Cardiac muscle cell (in vitro differentiated cells and primary cell): ENCODE results near the gene ACTR10. TPM values are rescaled to one million over a fixed set of nuclear protein-coding genes. Genes with fewer than 3 reads are reported as not detected.

Experiments
- DNase-seq, 2 donors: peaks; one replicate each; pipeline versions ENCODE4 v3.0.0 to v3.0.0-alpha.2; 2010 to 2017; ENCODE audit warnings: low read depth in 1 of 2, low spot score in 1 of 2
- H3K27ac ChIP-seq: fragments of 200-600 bp; sonication (generic); 2 replicates; pipeline ENCODE4 v1.5.1; 2016
- H3K27me3 ChIP-seq: fragments of 200-600 bp; sonication (generic); 2 replicates; pipeline ENCODE4 v1.6.0; 2016; ENCODE audit warnings: control low read depth
- H3K36me3 ChIP-seq: fragments of 200-600 bp; sonication (generic); 2 replicates; pipeline ENCODE4 v1.5.1; 2016; ENCODE audit warnings: control low read depth
- H3K4me1 ChIP-seq: fragments of 200-600 bp; sonication (generic); 2 replicates; pipeline ENCODE4 v1.8.1; 2017; ENCODE audit warnings: low read depth, mild to moderate bottlenecking, mixed run types
- H3K4me3 ChIP-seq: fragments of 200-600 bp; sonication (generic); 2 replicates; pipeline ENCODE4 v1.5.1; 2016; ENCODE audit warnings: mild to moderate bottlenecking
- H3K9me3 ChIP-seq: fragments of 200-600 bp; sonication (generic); 2 replicates; pipeline ENCODE4 v1.5.1; 2017; ENCODE audit warnings: low read depth, mild to moderate bottlenecking, control low read depth
- polyA plus RNA-seq: library from polyadenylated mRNA; unstranded; fragments of >200 nt; fragmentation: Nextera tagmentation; extraction: Ambion mirVana; gene quantifications from 2 replicates; pipeline ENCODE4 v1.2.1, GENCODE V29; 2016
- total RNA-seq: library from RNA; depleted of rRNA; stranded (reverse); fragments of >200 nt; gene quantifications from 2 replicates; pipeline ENCODE4 v1.2.3, GENCODE V29; 2016
- TF ChIP-seq, protein P1 (sequence below): IDR thresholded peaks from 2 replicates; pipeline ENCODE4 v1.5.1; 2012; ENCODE audit warnings: low read depth, mild to moderate bottlenecking, low read length

ACTR10 gene
- total and polyA plus RNA-seq, 2 experiments from 2014 or later: 90.8 to 244 TPM

DNA sequence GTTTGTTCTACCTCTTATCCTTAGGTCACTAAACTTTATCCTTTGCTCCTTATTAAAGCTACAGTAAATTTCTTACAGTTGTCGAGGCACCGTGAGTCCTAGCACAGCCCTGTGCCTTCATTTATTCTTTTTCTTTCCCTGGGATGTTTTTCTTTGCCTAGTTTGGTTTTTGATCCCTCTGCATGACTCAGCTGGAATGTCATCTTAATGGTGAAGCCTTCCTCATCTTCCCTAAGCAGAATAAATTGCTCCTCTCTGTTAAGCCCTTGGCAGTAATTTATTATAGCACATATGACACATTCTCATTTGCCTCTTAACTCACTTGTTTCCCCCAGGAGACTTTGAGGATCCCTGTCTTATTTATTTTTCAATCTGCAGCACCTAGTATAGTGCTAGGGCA, 16.6 kb downstream of the ACTR10 start:
- Histone ChIP-seq H3K4me1 (no peaks in the 10 kb centered on the region), H3K27me3 (no peaks in the 10 kb centered on the region), H3K9me3 (no peaks in the 10 kb centered on the region), H3K27ac (no peak overlapping the region), H3K36me3 (peaks cover 33% of the 10 kb centered on the region), H3K4me3 (no peak overlapping the region)
- TF ChIP-seq, protein P1, sequence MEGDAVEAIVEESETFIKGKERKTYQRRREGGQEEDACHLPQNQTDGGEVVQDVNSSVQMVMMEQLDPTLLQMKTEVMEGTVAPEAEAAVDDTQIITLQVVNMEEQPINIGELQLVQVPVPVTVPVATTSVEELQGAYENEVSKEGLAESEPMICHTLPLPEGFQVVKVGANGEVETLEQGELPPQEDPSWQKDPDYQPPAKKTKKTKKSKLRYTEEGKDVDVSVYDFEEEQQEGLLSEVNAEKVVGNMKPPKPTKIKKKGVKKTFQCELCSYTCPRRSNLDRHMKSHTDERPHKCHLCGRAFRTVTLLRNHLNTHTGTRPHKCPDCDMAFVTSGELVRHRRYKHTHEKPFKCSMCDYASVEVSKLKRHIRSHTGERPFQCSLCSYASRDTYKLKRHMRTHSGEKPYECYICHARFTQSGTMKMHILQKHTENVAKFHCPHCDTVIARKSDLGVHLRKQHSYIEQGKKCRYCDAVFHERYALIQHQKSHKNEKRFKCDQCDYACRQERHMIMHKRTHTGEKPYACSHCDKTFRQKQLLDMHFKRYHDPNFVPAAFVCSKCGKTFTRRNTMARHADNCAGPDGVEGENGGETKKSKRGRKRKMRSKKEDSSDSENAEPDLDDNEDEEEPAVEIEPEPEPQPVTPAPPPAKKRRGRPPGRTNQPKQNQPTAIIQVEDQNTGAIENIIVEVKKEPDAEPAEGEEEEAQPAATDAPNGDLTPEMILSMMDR: no peak
- DNase-seq: no peak

DNA sequence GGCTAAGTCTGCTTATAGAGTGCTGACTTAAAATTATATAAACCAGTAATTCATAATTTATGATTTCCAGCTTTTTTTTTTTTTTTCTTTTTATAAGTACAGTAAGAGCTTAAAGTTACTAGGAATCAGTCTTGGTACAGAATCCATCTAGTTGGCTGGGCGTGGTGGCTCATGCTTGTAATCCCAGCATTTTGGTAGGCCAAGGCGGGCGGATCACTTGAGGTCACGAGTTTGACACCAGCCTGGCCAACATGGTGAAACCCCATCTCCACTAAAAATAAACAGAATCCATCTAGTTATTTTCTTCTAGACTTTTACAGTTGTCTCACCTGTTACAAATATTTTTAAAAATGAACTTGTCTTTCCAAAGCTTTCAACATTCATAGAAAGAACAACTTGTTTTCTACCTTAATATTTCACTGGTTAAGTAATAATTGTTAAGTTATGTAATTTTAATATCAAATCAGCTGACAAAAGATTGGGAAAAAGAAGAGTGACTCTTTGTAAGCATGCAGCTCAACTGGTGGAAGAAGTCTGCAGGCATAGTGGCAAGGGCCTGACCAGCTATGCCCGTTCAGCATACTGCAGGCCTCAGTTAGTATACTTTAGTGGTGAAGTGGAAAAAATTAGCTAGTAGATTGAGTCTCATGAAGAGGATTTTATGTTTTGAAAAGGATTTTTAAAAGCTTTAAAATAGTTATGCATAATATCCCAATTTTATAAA, 27.3 kb downstream of the ACTR10 start:
- H3K9me3 ChIP-seq: no peaks in the 10 kb centered on the region
- TF ChIP-seq, protein P1: no peak
- no peak for DNase-seq

DNA sequence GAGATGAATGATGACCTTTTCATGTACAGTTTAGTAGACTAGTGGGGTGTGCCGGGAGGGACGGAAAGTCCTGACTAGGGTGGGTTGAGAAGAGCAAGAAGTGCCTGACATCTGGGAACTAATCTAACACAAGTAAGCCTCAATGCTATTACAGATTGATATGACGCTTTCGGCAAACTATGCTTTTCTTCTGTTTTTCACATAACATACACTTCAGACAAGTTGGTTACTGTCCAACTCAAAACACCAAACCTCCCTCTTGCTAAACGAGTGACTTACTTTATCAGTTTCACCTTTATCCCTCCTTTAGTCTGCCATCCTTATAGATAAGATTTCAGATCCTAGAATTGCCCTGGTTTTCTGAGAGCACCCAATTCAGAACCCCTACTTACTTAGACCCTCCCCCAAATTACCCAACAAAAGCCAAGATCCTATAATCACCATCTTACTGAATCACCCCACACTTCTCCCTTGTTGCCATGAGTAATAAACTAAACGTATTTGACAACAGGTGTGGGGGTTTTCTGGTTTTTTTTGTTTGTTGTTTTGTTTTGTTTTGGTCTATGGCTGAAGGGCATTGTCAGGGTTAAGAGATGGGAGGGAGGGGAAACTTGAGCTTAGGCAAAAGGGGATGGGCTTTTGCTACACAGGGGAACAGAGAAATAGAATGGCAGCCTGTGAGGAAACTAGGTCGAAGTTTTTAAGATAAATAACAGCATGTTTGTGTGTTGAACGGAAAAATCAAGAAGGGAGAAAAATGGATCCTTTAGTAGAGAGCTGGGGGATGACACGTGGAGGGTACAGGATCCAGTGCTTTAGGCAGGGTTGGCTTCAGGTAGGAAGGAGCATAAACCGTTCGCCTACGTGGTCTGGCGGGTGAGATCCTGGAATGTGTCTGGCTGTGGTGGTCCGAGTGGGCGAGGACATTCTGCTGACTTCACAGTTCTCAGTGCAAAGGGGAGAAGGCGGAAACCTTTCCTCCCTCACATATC, 38.6 kb downstream of the ACTR10 start:
- no peaks in the 10 kb centered on the region for H3K9me3 ChIP-seq
- no peaks in the 10 kb centered on the region for H3K27me3 ChIP-seq
- H3K4me3 ChIP-seq: peak overlapping the region; percentile 91
- peak overlapping the region; percentile 32 for H3K27ac ChIP-seq
- DNase-seq: peak; percentile 32 to 70
- TF ChIP-seq, protein P1: no peak
- H3K4me1 ChIP-seq: peaks cover 5% of the 10 kb centered on the region
- H3K36me3 ChIP-seq: peaks cover 3% of the 10 kb centered on the region

More for the DNA sequence above, 27.3 kb downstream of the ACTR10 start:
- H3K4me3 ChIP-seq: no peak overlapping the region
- no peaks in the 10 kb centered on the region for H3K4me1 ChIP-seq
- peaks cover 30% of the 10 kb centered on the region for H3K36me3 ChIP-seq
- H3K27me3 ChIP-seq: no peaks in the 10 kb centered on the region
- no peak overlapping the region for H3K27ac ChIP-seq

DNA sequence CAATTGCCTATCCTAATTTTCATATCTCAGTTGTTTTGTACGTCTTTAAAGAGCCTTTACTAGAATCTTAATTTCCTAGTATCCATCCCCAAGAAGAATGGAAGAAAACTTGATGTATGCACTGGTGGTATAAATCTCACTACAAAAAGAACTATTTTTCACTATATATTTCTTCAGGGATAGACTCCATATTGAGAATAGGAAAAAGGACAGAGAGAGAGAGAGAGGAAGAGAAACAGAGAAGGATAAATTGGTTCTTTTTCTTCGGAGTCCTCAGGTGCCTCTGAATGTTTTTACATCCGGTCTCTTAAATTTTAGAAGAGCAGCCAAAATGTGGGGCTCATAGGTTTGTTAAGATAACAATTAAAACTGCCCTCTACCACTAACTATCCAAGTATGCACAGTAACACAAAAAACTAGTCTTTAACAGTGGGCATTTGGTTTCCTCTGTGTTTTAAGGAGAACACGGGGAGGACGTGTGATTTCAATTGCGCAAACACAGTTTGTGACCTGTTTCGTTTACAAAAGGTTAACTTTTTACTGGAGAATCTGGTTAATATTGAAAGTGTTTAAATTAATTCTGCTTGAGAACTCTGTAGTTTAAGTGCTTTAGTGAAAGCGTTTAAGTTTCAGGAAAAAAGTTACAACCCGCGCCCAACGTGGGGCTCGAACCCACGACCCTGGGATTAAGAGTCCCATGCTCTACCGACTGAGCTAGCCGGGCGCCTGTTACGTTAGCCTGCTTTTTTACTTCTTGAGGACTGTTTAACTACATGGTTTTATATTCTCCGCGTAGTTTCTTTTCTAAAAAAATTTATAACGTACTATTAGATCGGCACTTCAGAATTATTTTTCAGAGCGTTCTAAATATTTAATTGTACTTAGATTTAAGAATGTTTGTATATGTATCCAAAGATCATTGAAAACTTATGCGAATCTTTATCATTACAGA, 39.6 kb downstream of the ACTR10 start:
- no peaks in the 10 kb centered on the region for H3K36me3 ChIP-seq
- no peak overlapping the region for H3K27ac ChIP-seq
- peak; percentile 68 to 71 for DNase-seq
- H3K4me3 ChIP-seq: peak overlapping the region; percentile 91
- no peaks in the 10 kb centered on the region for H3K27me3 ChIP-seq
- H3K4me1 ChIP-seq: peaks cover 5% of the 10 kb centered on the region
- no peaks in the 10 kb centered on the region for H3K9me3 ChIP-seq
- TF ChIP-seq, protein P1: no peak
